Endothelial cell of hepatic sinusoid (primary cell): ENCODE results near the gene AMDHD2.

Source experiments
- in situ Hi-C: cut with HindIII; loops from 2 replicates; pipeline ENCODE4 v1.10.0; 2017; ENCODE audit warnings: low sequenced_read_pairs

AMDHD2 gene

DNA sequence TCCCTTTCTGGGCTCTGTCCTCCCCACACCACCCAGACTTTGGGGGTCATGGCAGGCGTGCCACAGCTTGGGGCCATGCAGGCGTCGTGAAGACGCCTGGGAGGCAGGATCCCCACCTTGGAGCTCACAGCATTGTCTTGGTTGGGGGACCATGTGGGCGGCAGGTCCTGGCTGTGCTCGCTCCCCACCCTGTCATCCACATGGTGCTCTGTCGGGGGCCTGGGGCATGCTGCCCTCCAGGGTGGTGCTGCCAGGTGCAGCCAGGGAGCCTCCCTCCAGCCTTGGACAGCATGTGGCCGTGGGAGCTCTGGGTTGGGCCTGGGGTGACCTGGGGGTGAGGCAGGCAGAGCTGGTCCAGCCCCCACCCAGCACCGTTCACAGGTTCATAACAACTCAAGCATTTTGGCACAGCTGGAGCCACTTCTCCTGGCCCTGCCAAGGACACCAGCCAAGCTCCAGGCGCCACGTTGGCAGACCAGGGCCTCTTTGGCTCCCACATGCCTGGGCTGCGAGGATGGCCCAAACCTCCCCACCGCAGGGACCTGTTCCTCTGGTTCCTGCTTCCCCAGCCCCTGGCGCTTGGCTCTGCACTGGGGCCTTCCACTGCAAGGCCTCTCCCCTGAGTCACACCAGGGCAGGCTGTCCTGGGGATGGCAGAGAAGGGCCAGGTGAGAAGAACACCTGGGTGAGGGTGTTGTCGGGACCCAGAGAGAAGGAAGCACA lies 21.5 kb upstream of the AMDHD2 start:
- in situ Hi-C loops: no loop called here

DNA sequence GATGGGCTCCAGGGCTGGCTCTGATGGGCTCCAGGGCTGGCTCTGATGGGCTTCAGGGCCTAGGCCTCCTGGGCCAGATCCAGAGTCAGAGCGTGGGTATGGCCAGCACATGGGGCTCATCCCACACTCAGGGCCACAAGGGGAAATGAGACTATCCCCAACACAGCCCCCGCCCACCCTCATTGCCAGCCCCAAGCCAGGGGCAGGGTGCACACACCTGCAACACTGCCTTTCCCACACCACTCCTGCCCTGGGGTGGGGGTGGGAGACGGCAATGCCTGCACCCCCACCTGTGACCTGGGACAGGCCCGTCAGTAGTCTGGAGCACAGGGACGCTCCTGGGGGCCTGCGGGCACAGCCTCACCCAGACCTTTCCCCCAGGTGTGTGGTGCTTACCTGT lies 20.7 kb upstream of the AMDHD2 start:
- in situ Hi-C loops: no loop called here

GRCh38 chr16:2499890-2500429 lies 20.2 kb upstream of the AMDHD2 start:
- in situ Hi-C loops: loop anchor here (10.0 kb wide), 4 partner anchors 75 to 465 kb away; partner anchors contain the start of gene CCNF

DNA sequence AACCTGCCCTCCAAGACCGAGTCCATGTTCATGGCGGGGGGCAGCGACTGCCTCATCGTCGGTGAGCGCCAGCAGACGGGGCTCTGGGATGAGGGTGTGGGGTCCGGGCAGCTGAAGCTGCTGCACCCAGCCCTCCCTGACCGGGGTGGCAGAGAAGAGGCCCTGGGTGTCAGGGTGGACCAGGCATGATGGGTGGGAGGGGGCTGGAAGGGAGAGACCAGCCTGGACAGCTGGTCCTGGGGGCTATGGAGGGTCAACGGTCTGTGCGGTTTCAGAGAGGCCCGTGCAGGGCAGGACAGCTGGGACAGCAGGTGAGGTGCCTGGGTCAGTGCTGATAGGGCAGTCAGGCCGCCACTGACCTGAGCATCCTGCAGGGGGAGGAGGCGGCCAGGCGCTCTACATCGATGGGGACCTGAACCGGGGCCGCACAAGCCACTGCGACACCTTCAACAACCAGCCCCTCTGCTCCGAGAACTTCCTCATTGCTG lies 19.7 kb upstream of the AMDHD2 start:
- in situ Hi-C loops: loop anchor here (10.0 kb wide), 4 partner anchors 76 to 466 kb away; partner anchors contain the start of gene CCNF

DNA sequence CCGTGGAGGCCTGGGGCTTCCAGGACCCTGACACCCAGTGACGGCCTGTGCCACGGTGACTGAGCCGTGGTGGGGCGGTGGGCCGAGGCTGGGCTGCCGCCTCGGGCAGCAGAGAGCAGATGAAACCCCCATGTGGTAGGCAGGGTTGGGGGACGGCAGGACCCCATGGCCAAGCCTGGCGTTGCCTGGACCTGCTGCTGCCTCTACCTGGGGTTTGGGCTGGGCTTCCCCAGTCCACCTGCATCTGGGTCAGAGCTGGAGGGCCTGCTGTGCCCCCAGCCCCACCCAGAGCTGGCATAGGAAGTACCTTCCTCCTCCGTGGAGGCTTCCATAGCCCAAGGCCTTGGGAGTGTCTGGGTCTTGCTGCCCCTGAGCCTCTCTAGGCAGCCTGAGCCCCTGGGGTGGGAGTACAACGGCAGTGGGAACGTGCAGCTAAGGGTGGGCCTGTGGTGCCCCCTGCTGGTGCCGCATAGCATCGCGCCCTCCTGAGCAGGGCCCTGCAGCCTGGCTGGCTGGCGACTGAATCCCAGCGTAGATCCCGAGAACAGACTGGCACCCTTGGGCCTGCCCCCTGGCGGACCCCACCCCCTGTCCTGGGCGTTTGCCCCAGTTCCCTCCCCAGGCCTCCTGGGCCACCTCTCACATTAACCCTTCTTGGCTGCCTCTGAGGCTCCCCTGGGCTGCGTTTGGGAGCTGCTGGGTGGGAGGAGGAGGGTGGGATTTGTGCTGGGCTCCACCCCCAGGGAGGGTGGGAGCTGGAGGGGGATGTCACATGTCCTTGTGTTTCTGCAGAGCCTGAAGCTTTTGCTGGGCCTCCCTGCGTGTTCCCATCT lies 19.0 kb upstream of the AMDHD2 start:
- in situ Hi-C loops: loop anchor here (10.0 kb wide), 4 partner anchors 76 to 466 kb away; partner anchors contain the start of gene CCNF

- in situ Hi-C loops: loop anchor here (10.0 kb wide), 4 partner anchors 77 to 467 kb away; partner anchors contain the start of gene CCNF
These were observed 17.9 kb upstream of the AMDHD2 start for GRCh38 chr16:2501946-2502895.

DNA sequence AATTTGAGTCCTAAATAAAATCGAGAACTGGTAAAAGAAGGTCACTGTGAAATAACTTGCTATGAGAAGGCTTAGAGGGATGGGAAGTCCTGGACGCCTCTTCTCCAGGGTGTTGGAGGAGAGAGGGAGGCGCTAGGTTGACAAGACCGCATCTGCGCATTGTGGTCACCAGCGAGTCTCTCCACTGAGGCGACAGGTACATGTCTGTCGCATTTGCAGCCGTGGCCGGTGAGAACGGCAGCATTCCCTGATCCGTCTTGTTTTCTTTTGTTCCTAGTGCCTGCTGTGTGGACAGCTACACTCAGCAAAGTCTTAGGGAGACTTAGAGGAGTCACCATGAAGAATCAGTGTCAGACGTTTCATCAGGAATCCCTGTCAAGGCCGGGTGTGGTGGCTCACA lies 14.5 kb upstream of the AMDHD2 start:
- in situ Hi-C loops: loop anchor here (10.0 kb wide), 4 partner anchors 81 to 471 kb away; partner anchors contain the start of gene CCNF

DNA sequence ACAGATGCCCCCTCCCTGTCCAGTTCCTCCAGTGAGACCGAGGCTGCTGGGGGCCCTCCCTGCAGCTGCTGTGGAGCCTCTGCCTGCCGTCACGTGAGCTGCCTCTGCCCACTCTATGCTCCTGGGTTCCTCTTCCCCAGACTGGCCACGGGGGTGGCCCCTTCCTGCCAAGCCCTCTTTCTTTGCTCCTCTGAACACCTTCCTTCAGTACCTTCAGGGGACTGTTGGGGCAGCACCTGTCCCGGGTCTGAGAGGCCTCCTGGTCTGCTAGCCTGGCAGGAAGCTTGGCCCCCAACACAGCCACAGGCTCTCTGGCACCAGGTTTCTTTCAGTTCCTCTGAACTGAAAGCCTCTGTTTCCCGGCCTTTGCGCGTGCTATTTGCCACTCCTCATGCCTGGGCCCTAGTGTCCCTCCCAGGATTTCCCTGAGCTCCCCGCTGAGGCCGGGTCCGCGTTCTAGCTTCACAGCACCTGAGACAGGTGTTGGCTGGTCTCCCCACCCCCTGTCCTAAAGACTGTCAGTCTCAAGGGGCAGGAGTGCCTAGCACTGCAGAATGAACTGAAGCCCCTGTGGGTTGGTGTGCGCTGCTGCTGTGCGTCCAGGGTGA lies 13.0 kb upstream of the AMDHD2 start:
- in situ Hi-C loops: loop anchor here (10.0 kb wide), 4 partner anchors 82 to 472 kb away; partner anchors contain the start of gene CCNF

- in situ Hi-C loops: loop anchor here (10.0 kb wide), 4 partner anchors 83 to 473 kb away; partner anchors contain the start of gene CCNF
These were observed 12.5 kb upstream of the AMDHD2 start for GRCh38 chr16:2507665-2508064.

- in situ Hi-C loops: loop anchor here (10.0 kb wide), 4 partner anchors 84 to 474 kb away; partner anchors contain the start of gene CCNF
These were observed 11.3 kb upstream of the AMDHD2 start for GRCh38 chr16:2508722-2509400.

- in situ Hi-C loops: no loop called here
These were observed 8.9 kb upstream of the AMDHD2 start for GRCh38 chr16:2511128-2511800.

DNA sequence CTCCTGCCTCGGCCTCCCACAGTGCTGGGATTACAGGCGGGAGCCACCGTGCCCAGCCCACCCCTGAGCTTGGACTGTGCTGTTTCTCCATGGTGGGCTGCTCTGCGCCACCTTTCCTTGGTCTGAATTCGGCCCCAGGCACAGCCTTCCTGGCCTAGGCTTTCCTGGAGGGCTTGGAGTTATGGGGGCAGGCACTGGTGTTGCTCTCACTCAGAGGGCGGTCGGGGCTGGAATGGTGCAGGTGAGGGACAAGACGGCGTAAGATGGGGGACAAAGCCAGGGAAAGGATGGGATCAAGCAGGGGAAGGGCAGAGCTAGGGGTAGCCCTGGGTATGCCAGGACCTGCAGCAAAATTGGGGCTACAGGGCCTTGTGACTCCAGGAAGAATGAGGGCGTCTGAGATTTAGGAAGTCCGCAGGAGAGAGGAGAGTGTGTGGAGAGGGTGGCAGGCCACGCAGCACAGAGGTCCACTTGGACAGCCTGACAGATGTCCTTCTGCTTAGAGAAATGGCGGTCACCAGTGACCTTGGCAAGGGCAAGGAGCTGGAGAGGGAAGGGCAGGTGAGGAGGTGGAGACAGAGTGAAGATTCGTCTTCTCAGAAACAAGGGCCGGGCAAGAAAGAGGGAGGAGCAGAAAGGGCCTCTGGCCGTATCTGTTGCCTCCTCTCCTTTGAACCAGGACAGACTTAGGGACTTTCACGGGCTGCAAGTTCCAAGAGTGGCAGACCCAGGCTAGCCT lies 8.0 kb upstream of the AMDHD2 start:
- in situ Hi-C loops: no loop called here

DNA sequence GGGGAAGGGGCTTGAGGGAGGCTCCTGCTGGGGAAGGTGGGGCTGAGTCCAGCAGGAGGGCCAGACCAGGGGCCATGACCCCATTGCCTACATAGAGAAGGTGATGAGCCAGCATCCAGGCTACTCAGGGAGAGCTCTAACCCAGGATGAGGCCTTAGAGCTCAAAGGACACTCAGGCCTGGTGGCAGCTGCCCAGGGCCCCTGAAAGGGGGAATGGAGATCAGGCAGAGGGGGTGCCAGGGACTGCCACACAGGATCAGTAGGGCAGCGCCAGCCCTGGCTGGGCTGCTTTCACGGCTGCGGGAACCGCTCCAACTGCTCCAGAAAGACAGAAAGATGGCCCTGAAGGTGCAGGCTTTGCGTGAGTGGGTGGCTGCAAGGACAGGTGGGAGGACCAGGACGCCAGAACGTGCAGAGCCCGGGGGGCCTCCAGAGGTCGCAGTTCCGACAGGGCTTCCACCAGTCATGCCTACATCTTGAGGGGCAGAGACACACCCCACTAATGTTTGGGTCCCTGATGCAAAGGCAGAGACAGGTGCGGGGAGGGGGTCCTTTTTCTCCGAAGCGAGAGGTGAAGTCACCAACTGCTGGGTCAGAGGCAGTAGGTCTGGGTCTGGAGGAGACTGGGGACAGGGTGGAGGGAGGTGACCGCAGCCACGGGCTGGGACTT lies 7.3 kb upstream of the AMDHD2 start:
- in situ Hi-C loops: no loop called here

- in situ Hi-C loops: no loop called here
These were observed 6.5 kb upstream of the AMDHD2 start, which contains the start of gene ATP6V0C for GRCh38 chr16:2513405-2514332. Gene ATP6V0C, plus strand, starts transcription at chr16:2513952. Its CDS starts 152 bp downstream, at chr16:2514104.

- in situ Hi-C loops: no loop called here
These were observed 5.6 kb upstream of the AMDHD2 start for GRCh38 chr16:2514333-2515179.
